GM06990 (cell line): ENCODE measurements around the gene HSFX1.

Experiments
- DNase-seq: peaks from one replicate; pipeline ENCODE4 v3.0.0-alpha.2; 2011; ENCODE audit not compliant: insufficient read length; ENCODE audit errors: extremely low read depth
- H3K27me3 ChIP-seq: replicated peaks from 2 replicates; pipeline ENCODE4 v1.6.0; 2011; ENCODE audit warnings: low read length; ENCODE audit not compliant: control insufficient read depth, insufficient read depth
- H3K36me3 ChIP-seq: 2 replicates; pipeline ENCODE4 v1.5.1; 2011; ENCODE audit warnings: low read length; ENCODE audit not compliant: control insufficient read depth, insufficient read depth
- H3K4me3 ChIP-seq: replicated peaks from 2 replicates; pipeline ENCODE4 v1.5.1; 2011; ENCODE audit warnings: low read depth, mild to moderate bottlenecking, control low read depth, low read length
- CTCF ChIP-seq: IDR thresholded peaks from 2 replicates; pipeline ENCODE4 v1.5.1; 2011; ENCODE audit warnings: low read length, control low read depth, mild to moderate bottlenecking, inconsistent platforms; ENCODE audit not compliant: insufficient read depth, poor library complexity, severe bottlenecking

Gene HSFX1

DNA sequence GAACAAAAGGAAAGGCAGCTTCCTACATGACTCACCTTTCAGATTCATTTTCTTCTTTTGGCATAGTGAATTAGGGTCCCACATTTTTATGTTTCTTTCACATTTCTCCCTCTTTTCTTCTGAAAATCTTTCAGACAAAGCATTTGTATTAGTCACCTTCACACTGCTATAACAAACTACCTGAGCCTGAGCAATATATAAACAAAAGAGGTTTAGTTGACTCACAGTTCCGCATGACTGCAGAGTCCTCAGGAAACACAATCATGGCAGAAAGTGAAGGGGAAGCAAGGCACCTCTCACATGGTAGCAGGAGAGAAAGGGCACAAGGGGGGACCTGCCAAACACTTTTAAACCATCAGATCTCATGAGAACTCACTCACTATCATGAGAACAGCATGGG lies 44.8 kb downstream of the HSFX1 start:
- TF ChIP-seq CTCF: no peak
- no peak for DNase-seq

DNA sequence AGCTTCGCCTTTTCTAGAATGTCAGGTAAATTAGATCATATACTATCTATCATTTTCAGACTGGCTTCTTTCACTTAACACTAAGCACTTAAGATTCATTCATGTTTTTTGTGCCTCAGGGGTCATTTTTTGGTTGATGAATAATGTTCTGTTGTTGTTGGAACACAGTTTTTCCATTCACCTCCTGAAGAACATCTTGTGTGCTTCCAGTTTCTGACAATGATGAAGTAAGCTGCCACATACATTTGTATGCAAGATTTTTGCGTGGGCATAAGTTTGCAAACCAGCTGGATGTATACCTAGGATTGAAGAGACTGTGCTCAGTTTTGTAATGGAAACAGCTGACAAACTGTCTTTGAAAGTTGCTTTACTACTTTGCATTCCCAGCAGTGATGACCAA lies 45.5 kb downstream of the HSFX1 start:
- DNase-seq: no peak
- no peak for TF ChIP-seq CTCF
- H3K36me3 ChIP-seq: no peaks in the 10 kb centered on the region
- H3K4me3 ChIP-seq: no peak overlapping the region
- H3K27me3 ChIP-seq: no peaks in the 10 kb centered on the region

More for the DNA sequence above, 44.8 kb downstream of the HSFX1 start:
- Histone ChIP-seq H3K36me3 (no peaks in the 10 kb centered on the region), H3K4me3 (no peak overlapping the region), H3K27me3 (no peaks in the 10 kb centered on the region)

GRCh38 chrX:149825424-149825823 lies 51.6 kb downstream of the HSFX1 start:
- DNase-seq: no peak
- peak; percentile 57 for TF ChIP-seq CTCF
- no peaks in the 10 kb centered on the region for H3K36me3 ChIP-seq
- H3K4me3 ChIP-seq: no peak overlapping the region
- no peaks in the 10 kb centered on the region for H3K27me3 ChIP-seq
